GM21447 (cell line): Measurements from ENCODE around the gene SRRM3.
A peak's percentile ranks its signal among the peaks of the same experiment; 100 is the strongest.
"Not testable (repeated sequence)": the region's sequence is repeated elsewhere in the genome, so short reads cannot be mapped to it uniquely, and the experiment has no call there.

Experiments
- ATAC-seq: cut with Tn5 transposase; IDR thresholded peaks from one replicate; pipeline ENCODE4 v1.9.1; 2021; ENCODE audit not compliant: unreplicated experiment

The SRRM3 gene

GRCh38 chr7:76286842-76287403 is 85.2 kb downstream of the SRRM3 start:
- no peak for ATAC-seq

- ATAC-seq: not testable (repeated sequence)
These were observed 89.2 kb downstream of the SRRM3 start for GRCh38 chr7:76290847-76291350.

GRCh38 chr7:76291351-76292212 is 89.9 kb downstream of the SRRM3 start:
- peak; percentile 86 for ATAC-seq

GRCh38 chr7:76292213-76292573 is 90.5 kb downstream of the SRRM3 start:
- peak; percentile 27 for ATAC-seq

- not testable (repeated sequence) for ATAC-seq
These were observed 91.2 kb downstream of the SRRM3 start for GRCh38 chr7:76292911-76293310.

GRCh38 chr7:76293407-76293901 is 91.8 kb downstream of the SRRM3 start:
- ATAC-seq: no peak

- no peak for ATAC-seq
These were observed 92.8 kb downstream of the SRRM3 start for GRCh38 chr7:76294344-76295024.

GRCh38 chr7:76296743-76297740 is 95.3 kb downstream of the SRRM3 start:
- no peak for ATAC-seq

GRCh38 chr7:76300166-76300731 is 98.6 kb downstream of the SRRM3 start:
- ATAC-seq: no peak

GRCh38 chr7:76301000-76301399 is 99.3 kb downstream of the SRRM3 start:
- ATAC-seq: no peak

GRCh38 chr7:76302347-76303201 is 100.9 kb downstream of the SRRM3 start, which contains the start of gene HSPB1:
HSPB1 (plus strand) TSS chr7:76302673; CDS start chr7:76302713, 40 bp downstream.
- peak; percentile 60 for ATAC-seq

GRCh38 chr7:76303202-76304147 is 101.8 kb downstream of the SRRM3 start:
- ATAC-seq: no peak

GRCh38 chr7:76304888-76305375 is 103.2 kb downstream of the SRRM3 start:
- ATAC-seq: no peak

GRCh38 chr7:76308874-76309273 is 107.2 kb downstream of the SRRM3 start:
- not testable (repeated sequence) for ATAC-seq

- not testable (repeated sequence) for ATAC-seq
These were observed 107.8 kb downstream of the SRRM3 start for GRCh38 chr7:76309341-76310101.

- ATAC-seq: no peak
These were observed 108.6 kb downstream of the SRRM3 start for GRCh38 chr7:76310102-76310957.
